HG03457 (cell line): Measurements from ENCODE around the gene GJC1.
"Not testable (repeated sequence)": the region's sequence is repeated elsewhere in the genome, so short reads cannot be mapped to it uniquely, and the experiment has no call there.

Experiments
- ATAC-seq: cut with Tn5 transposase; IDR thresholded peaks from one replicate; pipeline ENCODE4 v1.9.1; 2021; ENCODE audit warnings: moderate number of reproducible peaks; ENCODE audit not compliant: unreplicated experiment

The GJC1 gene

GRCh38 chr17:44846206-44846605 lies 16.1 kb upstream of the GJC1 start:
- ATAC-seq, result no peak

- ATAC-seq, result no peak
Measured at GRCh38 chr17:44844390-44844830, 14.3 kb upstream of the GJC1 start.

- ATAC-seq, result no peak
Measured at GRCh38 chr17:44842748-44843147, 12.7 kb upstream of the GJC1 start.

- no peak for ATAC-seq
Measured at GRCh38 chr17:44840936-44841335, 10.8 kb upstream of the GJC1 start.

- ATAC-seq, result no peak
Measured at GRCh38 chr17:44840274-44840673, 10.2 kb upstream of the GJC1 start.

- no peak for ATAC-seq
Measured at GRCh38 chr17:44837196-44837595, 7.1 kb upstream of the GJC1 start.

- ATAC-seq, result no peak
Measured at GRCh38 chr17:44832805-44833204, 2.7 kb upstream of the GJC1 start.

- ATAC-seq, result no peak
Measured at GRCh38 chr17:44831371-44831770, 1.3 kb upstream of the GJC1 start.

- ATAC-seq, result no peak
Measured at GRCh38 chr17:44830359-44831288, 537 bp upstream of the GJC1 start.

- no peak for ATAC-seq
Measured at GRCh38 chr17:44828919-44829522, 1.1 kb downstream of the GJC1 start.

- no peak for ATAC-seq
Measured at GRCh38 chr17:44827863-44828262, 2.2 kb downstream of the GJC1 start.

GRCh38 chr17:44826123-44826790 lies 3.8 kb downstream of the GJC1 start:
- no peak for ATAC-seq

- ATAC-seq, result not testable (repeated sequence)
Measured at GRCh38 chr17:44825236-44825635, 4.9 kb downstream of the GJC1 start.

GRCh38 chr17:44820631-44821212 lies 9.4 kb downstream of the GJC1 start:
- ATAC-seq, result no peak

- ATAC-seq, result not testable (repeated sequence)
Measured at GRCh38 chr17:44818508-44818907, 11.6 kb downstream of the GJC1 start.

GRCh38 chr17:44812263-44812662 lies 17.8 kb downstream of the GJC1 start:
- ATAC-seq, result no peak

GRCh38 chr17:44808656-44809388 lies 21.3 kb downstream of the GJC1 start:
- ATAC-seq, result not testable (repeated sequence)

GRCh38 chr17:44808156-44808555 lies 21.9 kb downstream of the GJC1 start:
- no peak for ATAC-seq

GRCh38 chr17:44807817-44808155 lies 22.3 kb downstream of the GJC1 start:
- no peak for ATAC-seq

GRCh38 chr17:44807093-44807816 lies 22.8 kb downstream of the GJC1 start:
- no peak for ATAC-seq
